Activated T-cell treated with anti-CD3 and anti-CD28 coated beads for 4 hours (primary cell): ENCODE measurements around the gene TMEM161A.
"Not testable (repeated sequence)": the region's sequence is repeated elsewhere in the genome, so short reads cannot be mapped to it uniquely, and the experiment has no call there.

Experiments used
- DNase-seq: peaks from one replicate; pipeline ENCODE4 v3.0.0-alpha.2; 2020

The TMEM161A gene

DNA sequence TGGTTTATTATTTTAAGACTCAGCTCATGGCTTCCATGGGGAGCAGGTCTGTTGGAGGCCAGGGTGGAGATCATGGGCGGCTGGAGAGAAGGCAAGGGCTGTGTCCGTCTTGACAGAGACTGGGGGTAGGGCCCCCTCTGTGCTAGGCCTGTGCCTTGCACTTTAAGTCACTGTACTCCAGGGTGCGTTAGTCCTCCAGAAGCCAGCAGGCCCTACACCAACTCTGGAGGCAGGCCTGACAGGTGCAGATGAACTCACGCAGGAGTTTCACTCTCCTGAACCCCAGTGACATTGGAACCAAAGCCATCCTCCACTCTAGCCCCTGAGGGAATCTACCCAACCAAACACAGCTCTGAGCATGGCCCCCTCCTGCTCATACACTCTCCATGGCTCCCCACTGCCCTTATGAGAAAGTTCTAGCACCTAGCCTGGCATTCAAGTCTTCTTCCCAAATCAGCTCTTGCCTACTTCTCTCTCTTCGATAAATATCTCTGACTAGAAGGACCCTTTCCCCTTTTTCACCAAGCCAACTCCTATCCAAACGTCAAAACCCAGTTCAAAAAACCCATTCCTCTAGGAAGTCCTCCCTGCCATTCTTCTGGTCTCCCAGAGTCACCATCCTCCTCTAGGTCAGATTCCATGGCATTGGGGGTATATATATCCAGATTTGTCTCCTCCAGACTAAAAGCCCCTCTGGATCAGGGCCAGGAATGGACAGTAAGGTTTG, 16.7 kb upstream of the TMEM161A start:
- no peak for DNase-seq

DNA sequence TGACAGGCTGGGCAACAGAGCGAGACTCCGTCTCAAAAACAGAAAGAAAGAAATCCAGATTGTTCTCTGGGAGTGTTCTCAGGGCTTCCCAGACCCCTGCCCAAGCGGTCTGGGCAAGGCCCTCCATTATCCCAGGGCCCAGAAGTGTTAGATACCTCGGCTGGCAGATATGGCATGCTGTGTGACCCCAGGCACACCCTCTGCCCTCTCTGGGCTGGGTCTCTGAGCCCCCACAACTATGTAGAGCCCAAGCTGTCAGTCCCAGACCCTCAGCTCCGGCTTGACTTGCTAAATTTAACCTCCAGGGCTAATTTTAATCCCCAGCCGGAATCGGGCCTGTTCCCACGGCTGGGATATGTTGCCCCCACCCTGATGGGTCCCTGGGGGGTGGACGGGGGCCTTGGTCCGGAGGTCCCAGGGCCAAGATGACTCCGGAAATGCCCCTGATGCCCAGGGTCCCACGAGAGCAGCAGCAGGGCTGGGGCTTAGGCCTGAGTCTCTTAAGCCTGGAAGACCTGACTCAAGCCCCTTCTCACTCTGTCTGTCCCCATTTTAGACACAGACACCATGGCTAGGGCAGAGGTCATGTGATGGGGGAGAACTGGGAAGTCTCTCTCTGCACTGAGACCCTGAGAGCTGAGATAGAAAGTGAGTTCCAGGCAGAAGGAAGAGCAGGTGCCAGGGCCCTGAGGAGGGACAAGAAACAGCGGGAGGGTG, 14.5 kb upstream of the TMEM161A start:
- DNase-seq = no peak

DNA sequence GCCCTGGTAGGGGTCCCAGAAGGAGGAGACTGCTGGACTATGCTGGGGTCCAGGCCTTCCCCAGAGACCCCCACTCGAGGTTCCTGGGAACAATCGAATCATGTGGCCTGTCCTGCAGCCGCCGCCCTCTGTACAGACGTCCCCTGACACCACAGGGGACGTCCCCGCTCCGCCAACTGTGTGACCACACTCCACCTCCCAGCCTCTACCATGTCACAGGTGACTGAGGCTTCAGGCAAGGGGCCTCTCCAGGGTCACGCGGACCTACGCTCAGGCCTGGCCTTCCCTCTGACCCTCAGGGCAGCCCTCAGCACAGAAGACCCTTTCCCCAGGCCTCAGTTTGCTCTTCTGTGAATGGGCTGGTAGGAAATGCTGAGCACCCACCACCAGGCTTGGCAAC, 13.1 kb upstream of the TMEM161A start:
- DNase-seq = no peak

- no peak for DNase-seq
Observed at GRCh38 chr19:19149435-19149834, 11.2 kb upstream of the TMEM161A start.

GRCh38 chr19:19148504-19148903, 10.2 kb upstream of the TMEM161A start:
- DNase-seq = not testable (repeated sequence)

DNA sequence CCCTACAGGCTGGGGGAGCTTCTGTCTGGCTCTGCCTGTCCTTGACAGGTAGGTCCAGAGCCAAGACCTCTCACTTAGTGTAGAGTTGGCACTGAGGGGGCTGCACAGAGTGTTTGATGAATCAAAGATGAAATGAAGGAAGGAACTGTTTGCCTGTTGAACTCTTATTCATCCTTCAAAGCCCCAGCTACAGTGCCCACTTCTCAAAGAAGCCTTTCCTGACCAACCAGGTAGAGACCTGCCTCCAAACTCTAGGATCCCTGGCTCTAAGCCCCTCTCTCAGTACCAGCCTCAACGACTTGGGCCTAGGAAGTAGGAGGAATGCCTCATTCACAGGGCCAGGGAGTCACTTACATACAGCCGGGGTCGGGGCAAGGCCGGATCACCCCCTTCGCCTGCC, 9.1 kb upstream of the TMEM161A start:
- no peak for DNase-seq

- no peak for DNase-seq
Observed at GRCh38 chr19:19146865-19147264, 8.6 kb upstream of the TMEM161A start.

- DNase-seq = peak; percentile 87
Observed at GRCh38 chr19:19145684-19146608, 7.7 kb upstream of the TMEM161A start.

DNA sequence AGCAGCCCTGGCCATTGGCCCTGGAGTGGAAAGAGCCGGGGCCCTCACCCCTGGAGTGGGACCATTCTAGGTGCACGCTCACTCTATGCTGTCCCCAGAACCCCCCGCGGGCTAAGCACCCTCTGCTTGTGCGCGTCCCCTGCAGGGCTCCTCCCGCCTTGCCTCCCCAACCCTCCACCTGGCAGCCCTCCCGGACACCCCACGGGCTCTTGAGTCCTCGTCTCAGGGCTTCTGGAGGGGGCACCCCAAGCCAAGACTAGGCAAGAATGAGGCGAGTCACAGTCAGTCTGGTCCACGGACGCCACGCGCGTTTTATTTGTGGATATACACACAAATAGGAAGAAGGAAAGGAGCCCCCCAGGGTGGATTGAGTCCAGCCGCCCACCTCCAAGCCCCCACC, 7.0 kb upstream of the TMEM161A start:
- DNase-seq = no peak

DNA sequence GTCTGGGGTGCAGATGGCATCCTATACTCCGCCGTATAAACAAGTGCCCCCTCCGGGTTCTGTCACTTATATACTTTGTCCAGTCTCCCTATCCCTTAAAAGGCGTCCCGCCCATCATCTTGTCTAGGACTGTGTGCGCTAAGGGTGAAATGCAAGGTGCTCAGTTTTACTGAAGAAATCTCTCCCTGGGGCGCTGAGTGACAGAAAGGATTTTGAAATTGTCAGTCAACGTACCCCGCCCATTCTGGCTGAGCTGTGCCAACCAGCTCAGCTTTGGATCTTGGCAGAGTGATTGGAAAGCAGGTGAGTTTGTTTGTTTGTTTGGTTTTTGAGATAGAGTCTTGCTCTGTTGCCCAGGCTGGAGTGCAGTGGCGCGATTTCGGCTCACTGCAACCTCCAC, 4.1 kb upstream of the TMEM161A start:
- no peak for DNase-seq

DNA sequence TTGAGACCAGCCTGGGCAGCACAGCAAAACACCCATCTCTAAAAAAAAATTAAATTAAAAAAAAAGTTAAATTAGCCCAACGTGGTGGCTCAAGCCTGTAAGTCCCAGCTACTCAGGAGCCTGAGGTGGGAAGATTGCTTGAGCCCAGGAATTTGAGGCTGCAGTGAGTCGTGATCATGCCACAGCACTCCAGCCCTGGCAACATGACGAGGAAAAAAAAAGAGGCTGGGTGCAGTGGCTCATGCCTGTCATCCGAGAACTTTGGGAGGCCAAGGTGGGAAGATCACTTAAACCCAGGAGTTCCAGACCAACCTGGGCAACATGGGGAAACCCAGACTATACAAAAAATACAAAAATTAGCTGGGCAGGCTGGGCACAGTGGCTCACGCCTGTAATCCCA, 2.2 kb upstream of the TMEM161A start:
- no peak for DNase-seq

GRCh38 chr19:19139876-19140229, 1.6 kb upstream of the TMEM161A start:
- DNase-seq = no peak

GRCh38 chr19:19137556-19138108, 646 bp downstream of the TMEM161A start:
- DNase-seq = no peak

GRCh38 chr19:19135713-19136112, 2.6 kb downstream of the TMEM161A start:
- DNase-seq = not testable (repeated sequence)

DNA sequence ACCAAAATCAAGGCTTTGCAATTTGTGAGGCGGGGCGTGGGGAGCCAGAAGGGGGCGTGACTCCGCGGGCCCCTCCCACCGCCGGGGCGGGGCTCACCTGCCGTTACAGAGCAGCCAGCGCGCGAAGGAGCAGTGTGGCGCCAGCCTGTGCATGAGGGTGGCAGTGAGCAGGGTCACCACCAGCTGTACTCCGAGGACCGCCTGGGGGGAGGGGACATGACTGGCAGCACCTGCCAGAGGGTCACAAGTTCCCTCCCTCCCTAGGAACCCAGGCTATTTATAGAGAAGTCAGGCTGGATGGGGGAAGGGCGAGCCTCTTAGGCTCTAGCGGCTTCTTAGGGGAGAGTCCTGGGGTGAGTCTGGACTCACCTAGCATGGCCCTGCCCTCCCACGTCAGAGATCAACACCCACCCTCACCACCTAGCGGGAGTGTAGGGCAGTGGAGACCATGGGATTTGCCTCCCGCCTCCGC, 3.6 kb downstream of the TMEM161A start:
- DNase-seq = peak; percentile 35

DNA sequence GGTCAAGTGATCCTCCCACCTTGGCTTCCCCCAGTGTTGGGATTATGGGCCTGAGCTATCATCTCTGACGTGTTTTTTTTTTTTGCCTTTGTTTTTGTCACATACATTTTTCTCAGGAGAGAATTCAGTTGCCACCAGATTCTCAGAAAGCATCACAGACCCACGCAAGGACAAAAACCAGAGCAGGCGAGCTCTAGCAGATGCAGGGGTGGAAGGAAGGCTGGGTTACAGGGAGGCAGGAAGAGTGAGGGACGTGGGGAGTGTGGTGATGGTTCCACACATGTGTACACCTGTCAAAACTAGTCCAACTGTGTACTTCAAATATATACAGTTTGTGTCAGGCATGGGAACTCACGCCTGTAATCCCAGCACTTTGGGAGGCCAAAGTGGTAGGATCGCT, 4.3 kb downstream of the TMEM161A start:
- no peak for DNase-seq

DNA sequence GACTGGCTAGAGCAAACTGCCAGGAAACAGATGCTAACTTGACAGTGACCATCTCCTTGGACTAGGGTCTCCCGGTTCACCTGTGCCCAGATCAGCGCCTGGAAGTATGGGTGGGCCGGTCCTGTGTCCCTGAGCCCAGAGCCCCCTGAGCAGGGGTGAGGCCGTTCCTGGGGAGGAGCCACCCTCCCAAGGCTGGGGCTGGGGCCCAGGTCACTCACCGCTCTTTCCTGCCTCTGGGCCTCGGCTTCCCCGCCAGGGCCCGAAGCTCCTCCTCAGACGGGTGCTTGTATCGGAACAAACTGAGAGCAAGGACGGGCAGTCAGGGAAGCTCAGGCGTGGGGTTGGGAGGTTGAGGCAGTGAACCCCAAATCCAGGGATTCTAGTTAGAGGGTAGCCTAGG, 5.4 kb downstream of the TMEM161A start:
- no peak for DNase-seq

DNA sequence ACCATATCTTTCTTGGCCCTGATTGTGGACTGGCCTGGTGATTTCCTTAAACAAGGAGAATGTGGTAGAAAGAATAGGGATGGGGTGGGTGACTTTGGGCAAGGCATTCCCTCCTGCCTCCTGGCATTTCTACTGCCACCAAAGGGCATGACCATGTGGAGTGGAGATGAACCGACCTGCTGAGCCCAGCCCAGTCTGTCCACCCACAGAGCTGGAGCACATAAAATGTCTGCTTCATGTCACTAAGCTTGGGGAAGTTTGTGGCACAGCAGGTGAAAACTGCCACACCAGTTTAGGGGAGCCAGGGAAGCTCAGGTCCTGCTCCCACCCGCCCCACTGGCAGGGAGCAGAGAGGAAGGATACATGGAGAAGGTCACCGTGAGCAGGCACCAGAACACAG, 6.3 kb downstream of the TMEM161A start:
- DNase-seq = no peak

- DNase-seq = no peak
Observed at GRCh38 chr19:19126102-19126501, 12.2 kb downstream of the TMEM161A start.

DNA sequence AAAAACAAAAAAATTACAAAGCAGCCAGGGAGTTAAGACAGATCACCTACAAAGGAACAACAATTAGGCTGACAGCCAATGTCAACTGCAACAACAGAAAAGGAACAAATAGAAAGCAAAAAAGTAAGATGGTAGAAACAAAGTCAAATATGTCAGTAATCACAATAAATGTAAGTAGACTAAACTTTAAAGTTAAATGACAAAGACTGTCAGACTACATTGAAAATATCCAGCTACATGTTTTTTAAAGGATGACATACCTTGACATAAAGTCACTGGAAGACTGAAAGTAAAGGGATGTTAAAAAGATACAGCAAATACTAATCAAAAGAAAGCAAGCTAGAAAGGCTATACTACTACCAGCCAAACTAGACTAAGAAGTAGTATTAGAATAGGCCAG, 14.9 kb downstream of the TMEM161A start:
- no peak for DNase-seq

DNA sequence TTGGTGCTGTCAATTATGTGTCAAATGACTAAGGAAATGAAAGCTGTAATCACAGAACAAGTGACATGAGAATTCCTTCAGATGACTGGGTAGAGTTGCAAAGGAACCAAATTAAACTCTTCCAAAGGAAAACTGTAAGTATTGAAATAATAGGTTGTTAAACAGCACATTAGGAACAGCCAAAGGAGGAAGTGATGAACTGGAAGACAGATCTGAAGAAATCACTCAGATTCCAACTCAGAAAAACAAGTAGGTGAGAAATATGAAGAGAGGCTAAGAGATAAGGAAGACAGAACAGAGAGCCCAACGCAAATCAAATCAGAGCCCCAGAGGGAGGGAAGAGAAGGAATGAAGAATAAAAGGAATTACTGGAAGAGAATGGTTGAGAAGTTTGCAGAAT, 15.4 kb downstream of the TMEM161A start:
- DNase-seq = no peak

GRCh38 chr19:19121371-19121770, 16.9 kb downstream of the TMEM161A start:
- DNase-seq = no peak
